HG03520 (cell line): ENCODE measurements around the gene NPEPL1.

ENCODE experiments used
- ATAC-seq: cut with Tn5 transposase; IDR thresholded peaks from one replicate; pipeline ENCODE4 v1.9.1; 2021; ENCODE audit warnings: mild to moderate bottlenecking, moderate library complexity; ENCODE audit not compliant: unreplicated experiment

Gene NPEPL1

GRCh38 chr20:58699623-58700107 lies 7.1 kb downstream of the NPEPL1 start:
- no peak for ATAC-seq

- no peak for ATAC-seq
Observed at GRCh38 chr20:58700121-58700821, 7.7 kb downstream of the NPEPL1 start.

DNA sequence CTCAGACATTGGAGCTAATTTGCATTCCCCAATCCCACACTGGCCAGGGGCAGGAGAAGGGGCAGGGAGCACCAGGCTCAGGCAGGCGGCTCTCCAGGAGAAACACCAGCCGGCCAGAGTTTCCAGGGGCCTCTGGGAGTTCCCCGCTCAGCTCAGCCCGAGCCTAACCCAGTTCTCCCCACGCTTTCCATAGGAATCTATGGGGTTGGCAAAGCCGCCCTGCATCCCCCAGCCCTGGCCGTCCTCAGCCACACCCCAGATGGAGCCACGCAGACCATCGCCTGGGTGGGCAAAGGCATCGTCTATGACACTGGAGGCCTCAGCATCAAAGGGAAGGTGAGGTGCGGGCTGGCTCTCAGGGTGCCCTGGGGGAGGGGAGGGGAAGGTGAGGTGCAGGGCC lies 8.2 kb downstream of the NPEPL1 start:
- ATAC-seq = no peak

DNA sequence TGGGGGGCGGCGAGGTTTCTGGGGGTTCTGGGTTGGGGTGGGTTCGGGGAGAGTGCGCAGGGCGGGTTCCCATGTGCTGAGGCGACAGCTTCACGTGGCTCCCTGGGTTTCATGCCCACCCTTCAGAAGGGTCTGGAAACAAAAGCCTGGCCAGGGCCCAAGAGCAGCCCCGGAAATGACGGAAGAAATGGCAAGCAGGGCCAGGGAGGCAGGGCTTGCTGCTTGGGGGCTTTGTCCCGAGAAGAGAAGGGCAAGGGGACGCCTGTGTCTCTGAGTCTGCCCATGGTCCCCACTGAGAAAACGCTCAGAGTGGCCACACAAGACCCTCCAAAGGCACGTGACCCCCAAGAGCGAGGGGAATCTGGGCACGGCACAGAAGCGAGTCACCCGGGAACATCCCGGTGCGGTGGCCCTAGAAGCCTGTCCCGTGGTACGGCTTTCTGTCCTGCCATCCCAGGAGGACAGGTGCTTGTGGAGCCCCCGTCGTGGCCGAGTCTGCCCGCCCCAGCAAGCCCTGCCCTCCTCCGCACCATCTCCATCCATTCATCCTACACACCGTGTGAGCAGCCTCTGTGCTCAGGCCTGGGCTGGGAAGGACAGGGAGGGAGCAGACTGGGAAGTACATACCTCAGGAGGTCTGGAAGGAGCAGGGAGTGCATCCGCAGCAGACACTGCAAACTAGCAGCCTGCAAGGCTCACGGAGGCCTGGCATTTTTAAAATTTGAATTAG lies 9.0 kb downstream of the NPEPL1 start:
- ATAC-seq = no peak

DNA sequence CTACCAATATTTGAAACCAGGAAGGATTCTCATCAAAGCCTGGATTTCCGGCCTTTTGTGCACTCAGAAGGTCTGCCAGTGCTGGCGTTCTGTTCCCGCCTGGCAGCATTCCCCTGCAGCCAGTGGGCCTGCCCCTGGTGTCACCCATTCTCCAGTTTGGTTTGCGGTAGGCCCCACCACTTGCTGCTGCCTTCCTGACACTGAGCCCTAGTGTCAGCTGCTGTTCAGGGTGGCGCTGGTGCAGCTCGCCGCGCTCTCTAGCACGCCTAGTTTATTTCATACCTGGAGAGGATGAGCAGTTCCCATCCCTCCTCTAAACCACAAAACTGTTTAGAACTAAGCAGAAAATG lies 9.5 kb downstream of the NPEPL1 start:
- no peak for ATAC-seq

DNA sequence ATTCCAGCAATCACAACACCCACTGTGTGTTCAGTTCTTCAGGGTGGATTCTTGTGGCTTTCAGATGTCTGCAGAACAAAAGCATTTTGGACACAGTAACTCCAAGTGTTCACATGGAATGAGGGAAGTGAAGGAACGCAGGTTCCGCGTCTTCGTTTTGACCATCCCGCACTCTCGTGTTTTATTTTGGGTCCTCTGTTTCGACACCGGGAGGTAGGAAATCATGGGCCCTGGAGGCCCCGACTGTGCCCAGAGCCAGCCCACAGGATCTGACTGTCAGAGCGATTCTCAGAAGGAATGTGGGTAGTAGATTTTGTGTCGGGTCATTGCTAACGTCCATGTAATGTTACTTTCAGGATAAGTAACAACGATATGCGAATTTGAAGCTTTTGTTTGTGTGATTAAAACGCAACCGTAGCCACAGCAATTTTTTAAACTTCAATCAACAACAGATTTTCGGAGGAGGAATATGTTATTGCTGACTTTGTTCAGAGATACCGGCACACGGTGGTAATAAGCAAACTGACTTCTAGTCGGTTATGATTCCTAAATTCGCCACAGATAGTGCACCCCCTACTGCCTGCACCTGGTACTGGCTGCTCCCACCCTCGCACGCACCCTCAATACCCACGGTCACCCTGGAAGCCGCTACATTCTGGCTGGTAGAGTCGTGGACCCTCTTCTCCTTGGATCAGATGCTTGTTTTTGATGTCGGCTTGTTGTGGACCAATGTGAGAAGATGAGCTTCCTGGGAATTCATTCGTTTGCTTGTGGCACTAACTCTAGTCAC lies 10.5 kb downstream of the NPEPL1 start:
- ATAC-seq = no peak

DNA sequence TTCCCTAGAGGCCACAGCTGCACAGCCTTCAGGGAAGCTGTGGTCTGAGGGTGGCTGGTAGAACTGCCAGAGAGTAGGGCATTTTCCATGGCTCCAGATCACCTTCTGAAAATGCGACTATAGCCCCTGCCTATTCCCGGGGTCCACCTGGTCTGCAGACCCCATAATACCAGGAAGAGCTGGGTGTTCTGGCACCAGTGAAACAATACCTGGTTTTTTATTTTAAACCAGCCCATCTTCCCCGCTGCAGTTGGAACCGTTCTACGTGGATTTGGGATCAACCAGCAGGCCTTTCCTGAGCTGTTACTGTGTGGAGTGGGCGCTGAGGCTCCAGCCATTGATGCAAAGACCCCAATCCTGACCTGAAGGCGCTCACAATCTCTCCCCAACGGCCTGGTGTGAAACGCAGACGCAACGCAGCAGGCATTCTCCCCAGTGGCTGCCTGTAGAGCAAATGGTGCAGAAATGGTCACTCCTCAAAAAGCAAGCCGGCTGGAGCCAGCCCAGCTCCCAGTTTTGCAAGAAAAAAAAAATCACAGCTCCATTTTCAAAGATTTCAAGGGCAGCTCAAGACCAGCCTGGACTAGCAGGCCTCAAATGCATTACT lies 11.3 kb downstream of the NPEPL1 start:
- ATAC-seq = no peak

GRCh38 chr20:58705208-58705926 lies 12.8 kb downstream of the NPEPL1 start:
- no peak for ATAC-seq

- no peak for ATAC-seq
Observed at GRCh38 chr20:58706150-58706892, 13.7 kb downstream of the NPEPL1 start.

- no peak for ATAC-seq
Observed at GRCh38 chr20:58706975-58707681, 14.5 kb downstream of the NPEPL1 start.

DNA sequence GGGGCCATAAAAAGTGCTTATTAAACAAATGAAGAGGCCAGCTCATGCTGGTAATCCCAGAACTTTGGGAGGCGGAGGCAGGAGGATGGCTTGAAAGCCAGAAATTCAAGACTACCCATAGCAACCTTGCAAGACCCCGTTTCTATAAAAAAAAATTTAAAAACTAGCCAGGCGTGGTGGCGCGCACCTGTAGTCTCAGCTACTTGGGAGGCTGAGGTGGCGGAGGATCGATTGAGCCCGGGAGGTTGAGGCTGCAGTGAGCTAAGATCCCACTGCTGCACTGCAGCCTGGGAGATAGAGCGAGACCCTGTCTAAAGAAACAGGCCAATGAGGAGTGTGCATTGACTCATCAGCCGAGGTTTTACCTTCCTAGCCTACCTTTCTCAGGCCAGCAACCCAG lies 15.2 kb downstream of the NPEPL1 start:
- no peak for ATAC-seq

DNA sequence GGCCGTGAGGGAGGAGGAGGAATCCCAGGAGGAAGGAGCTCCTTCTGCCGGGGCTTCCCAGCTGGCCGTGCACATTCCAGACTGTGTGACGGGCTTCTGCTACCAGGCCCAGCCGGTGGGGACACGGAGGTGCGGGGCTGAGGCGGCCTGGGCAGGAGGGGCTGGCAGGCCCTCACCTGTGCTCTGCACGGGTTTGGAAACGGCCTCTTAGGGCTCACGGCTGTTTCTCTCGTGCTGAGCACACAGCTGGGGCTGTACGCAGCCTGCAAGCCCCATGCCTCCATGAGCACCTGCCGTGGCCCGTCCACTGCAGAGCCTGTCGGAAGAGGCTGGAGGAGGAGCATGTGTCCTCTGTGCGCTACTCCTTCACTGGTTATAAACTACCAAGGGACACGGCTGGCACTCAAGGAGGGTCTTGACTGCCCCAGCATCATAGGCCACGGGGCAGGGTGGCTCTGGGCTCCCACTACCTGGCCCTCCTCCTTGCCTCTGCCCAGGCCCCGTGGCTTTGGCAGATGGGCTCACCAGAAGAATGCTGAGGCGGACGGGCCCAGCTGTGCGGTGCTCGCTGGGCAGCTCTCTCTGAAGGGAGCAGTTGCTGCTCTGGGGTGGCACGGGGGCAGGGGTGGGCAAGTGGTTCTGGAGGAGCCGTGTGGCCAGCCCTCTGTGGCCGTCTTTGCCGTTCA lies 15.8 kb downstream of the NPEPL1 start:
- no peak for ATAC-seq

- no peak for ATAC-seq
Observed at GRCh38 chr20:58709013-58709702, 16.6 kb downstream of the NPEPL1 start.

DNA sequence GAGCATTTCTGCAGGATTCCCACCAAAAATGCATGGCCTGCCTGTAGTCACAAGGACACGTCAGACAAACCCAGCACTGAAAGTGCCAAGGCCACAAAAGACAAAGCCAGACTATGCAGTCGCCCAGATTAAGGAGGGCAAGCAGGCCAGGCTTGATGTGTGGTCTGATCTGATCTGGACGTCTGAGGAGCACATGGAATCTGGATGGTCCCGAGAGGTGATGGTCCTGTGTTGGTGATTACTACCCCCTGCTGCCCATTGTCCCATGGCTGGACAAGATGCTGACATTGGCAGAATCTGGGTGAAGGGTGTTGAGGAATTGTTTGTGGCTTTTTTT lies 17.1 kb downstream of the NPEPL1 start:
- no peak for ATAC-seq

DNA sequence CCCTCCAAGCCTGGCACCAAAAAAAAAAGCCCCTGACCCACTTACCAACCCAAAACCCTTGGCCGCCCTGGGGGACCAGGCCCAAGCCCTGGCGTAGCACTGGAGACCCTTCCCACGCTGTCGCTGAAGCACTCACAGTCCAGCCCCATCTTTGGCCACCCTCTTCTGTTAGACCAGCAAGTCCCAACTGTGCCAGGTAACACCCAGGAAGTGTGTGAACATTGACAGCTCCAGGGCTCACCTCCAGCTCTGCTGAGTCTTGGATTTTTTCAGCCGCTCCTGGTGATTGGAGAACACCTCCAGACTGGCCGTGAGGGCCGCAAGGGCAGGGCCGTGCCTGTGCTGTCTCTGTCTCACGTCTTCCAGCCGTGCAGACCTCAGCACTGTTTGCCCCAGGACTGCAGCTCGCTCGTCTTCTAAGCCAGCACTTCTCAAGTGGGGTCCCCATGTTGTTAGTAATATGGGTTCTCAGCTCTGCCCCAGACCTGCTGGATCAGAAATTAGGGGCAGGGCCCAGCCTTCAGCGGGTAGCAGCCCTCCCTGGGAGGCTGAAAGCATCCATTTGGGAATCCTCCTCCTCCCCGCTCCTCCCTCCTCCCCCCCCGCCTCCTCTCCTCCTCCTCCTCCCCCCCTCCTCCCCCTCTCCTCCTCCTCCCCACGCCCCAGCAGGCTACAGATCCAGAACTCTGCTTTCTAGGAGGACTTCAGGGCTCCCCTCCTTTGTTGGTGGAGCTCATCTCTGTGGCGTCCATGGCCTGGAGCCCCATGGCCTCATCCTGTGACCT lies 18.1 kb downstream of the NPEPL1 start:
- ATAC-seq = no peak

- no peak for ATAC-seq
Observed at GRCh38 chr20:58711266-58712051, 18.9 kb downstream of the NPEPL1 start.
